Peyer's patch (tissue), 4 donors: ENCODE data around the gene PALD1. TPM values are rescaled to one million over a fixed set of nuclear protein-coding genes. Genes with fewer than 3 reads are reported as not detected.

Experiments
- DNase-seq, 3 donors: peaks; one replicate each; pipeline ENCODE4 v3.0.0-alpha.2; 2017 to 2019
- H3K27ac ChIP-seq, 4 donors: fragments of 200-600 bp; sonication (generic); one replicate each; pipeline ENCODE4 v1.5.1; 2016 to 2019
- H3K27me3 ChIP-seq, 2 donors: fragments of 200-600 bp; sonication (generic); one replicate each; pipeline ENCODE4 v1.5.1; 2019
- H3K36me3 ChIP-seq, 3 donors: fragments of 200-600 bp; sonication (generic); one replicate each; pipeline ENCODE4 v1.5.1; 2016 to 2019
- H3K4me1 ChIP-seq, 4 donors: fragments of 200-600 bp; sonication (generic); one replicate each; pipeline ENCODE4 v1.5.1; 2016 to 2019
- H3K4me3 ChIP-seq, 4 donors: fragments of 200-600 bp; sonication (generic); 1 replicate in 3 of 4; 2 replicates in 1 of 4; pipeline ENCODE4 v1.5.1; 2016 to 2019; ENCODE audit warnings: mild to moderate bottlenecking in 1 of 4
- H3K9me3 ChIP-seq, 4 donors: fragments of 200-600 bp; sonication (generic); one replicate each; pipeline ENCODE4 v1.5.1; 2016 to 2019; ENCODE audit warnings: mild to moderate bottlenecking in 1 of 4
- POLR2A ChIP-seq, 2 donors: fragments of 450-650 bp; IDR thresholded peaks; one replicate each; pipeline ENCODE4 v1.5.1; 2017; ENCODE audit warnings: antibody characterized with exemption in 2 of 2, mild to moderate bottlenecking in 2 of 2, moderate library complexity in 2 of 2
- total RNA-seq, 4 donors: library from RNA; depleted of rRNA; stranded (reverse); fragments of >200 nt; gene quantifications; one replicate each; pipeline ENCODE4 v1.1.0, GENCODE V29; 2016
- TF ChIP-seq, protein P1 (sequence below), 6 experiments: fragments of 450-650 bp in 4 of 6; fragments of 200-600 bp in 2 of 6; sonication (generic) in 1 of 6; IDR thresholded peaks; one replicate each; pipeline ENCODE4 v1.5.1; 2017 to 2019; ENCODE audit warnings: antibody characterized with exemption in 6 of 6, mild to moderate bottlenecking in 3 of 6, moderate library complexity in 1 of 6

Gene PALD1
- total RNA-seq, 4 donors from 2014 or later: 1.2 to 15.7 (median 3.6) TPM

DNA sequence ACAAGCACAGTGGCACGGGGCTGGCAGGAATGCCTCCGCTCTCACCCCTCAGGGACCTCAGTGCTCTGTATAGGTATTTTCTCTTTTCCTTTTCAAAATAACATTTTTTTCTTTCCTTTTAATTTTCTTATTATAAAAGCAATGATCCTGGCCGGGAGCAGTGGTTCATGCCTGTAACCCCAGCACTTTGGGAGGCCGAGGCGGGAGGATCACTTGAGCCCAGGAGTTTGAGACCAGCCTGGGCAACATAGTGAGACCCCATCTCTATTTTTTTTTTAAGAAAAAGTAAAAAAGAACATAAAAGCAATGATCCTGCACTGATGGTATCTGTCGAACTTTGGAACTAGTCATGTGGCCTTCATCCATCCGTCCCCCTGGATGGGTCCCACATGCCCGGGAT is 120.8 kb downstream of the PALD1 start:
- no peaks in the 10 kb centered on the region for H3K9me3 ChIP-seq
- H3K36me3 ChIP-seq: no peaks in the 10 kb centered on the region
- H3K27ac ChIP-seq: no peak overlapping the region
- H3K4me1 ChIP-seq: no peaks in the 10 kb centered on the region
- no peak for TF ChIP-seq POLR2A (IDR thresholded peaks at IDR 0.05)
- TF ChIP-seq, protein P1, sequence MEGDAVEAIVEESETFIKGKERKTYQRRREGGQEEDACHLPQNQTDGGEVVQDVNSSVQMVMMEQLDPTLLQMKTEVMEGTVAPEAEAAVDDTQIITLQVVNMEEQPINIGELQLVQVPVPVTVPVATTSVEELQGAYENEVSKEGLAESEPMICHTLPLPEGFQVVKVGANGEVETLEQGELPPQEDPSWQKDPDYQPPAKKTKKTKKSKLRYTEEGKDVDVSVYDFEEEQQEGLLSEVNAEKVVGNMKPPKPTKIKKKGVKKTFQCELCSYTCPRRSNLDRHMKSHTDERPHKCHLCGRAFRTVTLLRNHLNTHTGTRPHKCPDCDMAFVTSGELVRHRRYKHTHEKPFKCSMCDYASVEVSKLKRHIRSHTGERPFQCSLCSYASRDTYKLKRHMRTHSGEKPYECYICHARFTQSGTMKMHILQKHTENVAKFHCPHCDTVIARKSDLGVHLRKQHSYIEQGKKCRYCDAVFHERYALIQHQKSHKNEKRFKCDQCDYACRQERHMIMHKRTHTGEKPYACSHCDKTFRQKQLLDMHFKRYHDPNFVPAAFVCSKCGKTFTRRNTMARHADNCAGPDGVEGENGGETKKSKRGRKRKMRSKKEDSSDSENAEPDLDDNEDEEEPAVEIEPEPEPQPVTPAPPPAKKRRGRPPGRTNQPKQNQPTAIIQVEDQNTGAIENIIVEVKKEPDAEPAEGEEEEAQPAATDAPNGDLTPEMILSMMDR (IDR thresholded peaks at IDR 0.05): no peak
- H3K27me3 ChIP-seq: no peaks in the 10 kb centered on the region
- no peak for DNase-seq
- no peak overlapping the region for H3K4me3 ChIP-seq

DNA sequence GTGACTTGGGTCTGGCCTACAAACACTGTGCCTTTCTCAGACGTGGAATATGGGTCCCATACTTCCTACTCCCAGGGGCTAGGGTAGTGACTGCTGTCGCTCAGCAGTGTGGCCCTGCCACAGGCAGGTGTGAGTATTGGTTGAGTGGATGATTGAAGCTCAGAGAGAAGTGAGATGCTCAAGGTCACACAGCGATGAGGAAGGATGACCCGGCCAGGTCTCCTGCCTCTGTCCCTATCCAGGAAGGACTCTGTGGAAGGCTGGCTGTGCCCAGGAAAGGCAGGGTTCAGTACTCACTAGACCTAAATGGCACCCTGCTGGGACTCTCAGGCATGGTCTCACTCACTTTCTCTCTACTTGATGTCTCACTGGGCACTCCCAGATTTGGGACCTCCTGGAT is 121.2 kb downstream of the PALD1 start:
- Histone ChIP-seq H3K27ac (no peak overlapping the region), H3K27me3 (no peaks in the 10 kb centered on the region), H3K36me3 (no peaks in the 10 kb centered on the region), H3K4me1 (no peaks in the 10 kb centered on the region), H3K9me3 (no peaks in the 10 kb centered on the region), H3K4me3 (no peak overlapping the region)
- DNase-seq: no peak
- no peak for TF ChIP-seq POLR2A (IDR thresholded peaks at IDR 0.05)
- TF ChIP-seq, protein P1 (IDR thresholded peaks at IDR 0.05): no peak

DNA sequence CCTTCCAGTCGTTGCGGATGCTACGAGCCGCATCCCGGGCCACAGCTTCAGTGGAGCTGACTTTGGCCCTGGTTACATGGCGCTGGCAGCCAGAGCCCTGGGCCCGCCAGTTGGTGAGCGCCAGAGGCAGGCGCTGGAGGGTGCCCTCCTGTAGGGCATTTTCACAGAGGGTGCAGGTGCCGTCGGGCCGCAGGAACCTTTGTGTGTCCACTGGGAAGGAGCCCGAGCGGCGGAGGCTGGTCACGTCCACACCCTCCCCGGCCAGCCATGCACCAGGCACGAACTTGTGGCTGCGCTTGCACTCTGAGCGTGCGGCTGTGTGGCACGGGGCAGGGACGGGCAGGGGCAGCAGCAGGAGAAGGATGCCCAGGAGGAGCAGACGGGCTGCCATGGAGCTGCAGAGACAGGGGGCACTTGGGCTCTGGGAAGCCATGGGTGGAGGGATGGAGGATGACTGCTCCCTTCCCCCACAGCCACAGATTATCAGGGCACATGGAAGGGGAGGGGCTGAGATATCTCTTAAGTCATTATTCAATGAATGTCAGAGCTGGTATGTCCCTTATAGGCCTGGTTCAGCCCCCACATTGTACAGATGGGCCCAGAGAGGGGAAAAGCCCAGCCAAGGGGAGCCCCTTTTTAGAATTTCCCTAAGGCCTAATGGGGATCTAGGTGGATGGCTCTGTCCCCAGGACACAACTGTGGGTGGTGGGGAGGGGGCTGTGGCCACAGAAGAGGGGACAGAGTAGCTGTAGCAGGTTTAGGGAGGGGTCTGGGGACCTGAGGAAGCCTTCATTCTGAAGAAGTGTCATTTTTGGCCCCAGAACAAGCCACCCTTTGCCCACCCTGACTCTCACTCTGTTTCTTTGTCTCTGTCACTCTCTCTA is 122.2 kb downstream of the PALD1 start:
- peak overlapping the region in 1 of 4 donors; percentile 31 for H3K4me3 ChIP-seq
- peak in 1 of 3 donors; percentile 40 for DNase-seq
- H3K9me3 ChIP-seq: no peaks in the 10 kb centered on the region

DNA sequence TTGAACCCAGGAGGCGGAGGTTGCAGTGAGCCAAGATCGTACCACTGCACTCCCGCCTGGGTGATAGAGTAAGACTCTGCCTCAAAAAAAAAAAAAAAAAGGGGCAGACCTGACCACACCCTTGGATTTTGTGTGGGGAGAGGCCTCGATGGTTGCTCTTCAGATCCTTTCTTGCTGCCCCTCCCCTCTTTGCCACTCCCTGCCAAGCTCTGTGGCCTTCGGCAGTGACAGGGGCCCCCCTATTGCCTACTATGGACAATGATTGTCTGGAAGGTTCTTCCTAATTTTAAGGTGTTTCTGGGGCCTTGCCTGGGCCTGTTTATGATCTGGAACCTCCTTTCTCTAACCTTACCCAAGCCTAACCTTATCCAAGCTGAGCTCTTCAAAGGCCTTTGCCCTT is 123.2 kb downstream of the PALD1 start:
- H3K27me3 ChIP-seq: no peaks in the 10 kb centered on the region
- peak overlapping the region in 3 of 4 donors; percentile 25 to 31 (median 27) for H3K4me3 ChIP-seq
- H3K9me3 ChIP-seq: no peaks in the 10 kb centered on the region
- no peaks in the 10 kb centered on the region for H3K4me1 ChIP-seq
- TF ChIP-seq, protein P1 (IDR thresholded peaks at IDR 0.05): no peak
- no peak for TF ChIP-seq POLR2A (IDR thresholded peaks at IDR 0.05)
- H3K27ac ChIP-seq: peak overlapping the region in 3 of 4 donors; percentile 32 to 77 (median 64)
- DNase-seq: no peak
- H3K36me3 ChIP-seq: no peaks in the 10 kb centered on the region

More for the DNA sequence above, 122.2 kb downstream of the PALD1 start:
- Histone ChIP-seq H3K27ac (no peak overlapping the region), H3K27me3 (no peaks in the 10 kb centered on the region), H3K4me1 (no peaks in the 10 kb centered on the region), H3K36me3 (no peaks in the 10 kb centered on the region)
- TF ChIP-seq POLR2A (IDR thresholded peaks at IDR 0.05): no peak
- TF ChIP-seq, protein P1 (IDR thresholded peaks at IDR 0.05): no peak

DNA sequence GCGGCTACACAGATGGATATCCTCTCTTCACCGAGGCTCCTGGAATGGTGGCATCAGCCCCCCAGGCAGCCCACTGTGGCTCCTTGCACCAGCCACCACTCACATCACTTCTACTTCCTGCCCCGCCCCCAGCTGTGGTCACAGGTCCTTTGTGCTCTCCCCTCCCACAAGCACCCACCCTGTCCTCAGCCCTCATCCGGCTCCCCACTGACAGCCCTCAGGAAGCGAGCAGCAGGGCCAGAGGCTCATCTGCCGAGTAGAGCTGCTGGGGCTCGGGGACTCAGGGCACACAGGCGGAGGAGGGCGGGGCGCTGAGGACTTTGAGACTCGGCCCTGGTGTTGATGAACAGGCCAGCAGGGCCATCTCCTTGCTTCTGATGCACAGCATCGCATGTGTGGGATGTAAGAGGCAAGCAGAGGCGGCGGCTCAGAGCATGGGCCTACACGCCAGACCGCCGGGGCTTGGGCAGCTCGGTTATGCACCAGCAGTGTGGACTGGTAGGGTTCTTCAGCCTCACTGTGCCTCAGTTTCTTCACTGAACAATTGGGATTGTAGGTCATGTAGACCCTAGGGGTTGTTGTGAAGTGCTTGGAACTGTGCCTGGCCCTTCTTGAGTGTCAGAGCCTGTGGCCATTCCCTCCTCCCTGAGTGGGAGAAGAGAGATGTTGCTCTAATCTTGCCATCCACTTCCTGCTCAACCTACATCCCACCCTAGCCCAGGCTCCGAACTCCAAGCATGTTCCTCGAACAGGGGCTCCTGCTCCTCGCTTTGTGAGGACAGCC is 124.3 kb downstream of the PALD1 start, which contains the start of gene PRF1:
TSS of gene PRF1 (minus strand) at position 77 of the 784 bp plus-strand sequence. CDS start 1,839 bp downstream, outside the sequence.
- peak in 1 of 2 donors; percentile 22 for TF ChIP-seq POLR2A (IDR thresholded peaks at IDR 0.05)
- TF ChIP-seq, protein P1 (IDR thresholded peaks at IDR 0.05): no peak
- Histone ChIP-seq H3K9me3 (no peaks in the 10 kb centered on the region), H3K36me3 (no peaks in the 10 kb centered on the region), H3K4me1 (no peaks in the 10 kb centered on the region), H3K4me3 (peak within 1 kb of the TSS in 3 of 4 donors; percentile 25 to 31 (median 27)), H3K27me3 (no peaks in the 10 kb centered on the region), H3K27ac (peak within 1 kb of the TSS; percentile 18 to 77 (median 58))
- DNase-seq: peak; percentile 68 to 91 (median 79)
